Cardiac muscle cell (in vitro differentiated cells and primary cell): ENCODE data around the gene CD33. TPM values are rescaled to one million over a fixed set of nuclear protein-coding genes. Genes with fewer than 3 reads are reported as not detected.

Experiments used
- DNase-seq, 2 donors: peaks; one replicate each; pipeline versions ENCODE4 v3.0.0 to v3.0.0-alpha.2; 2010 to 2017; ENCODE audit warnings: low read depth in 1 of 2, low spot score in 1 of 2
- H3K27ac ChIP-seq: fragments of 200-600 bp; sonication (generic); 2 replicates; pipeline ENCODE4 v1.5.1; 2016
- H3K27me3 ChIP-seq: fragments of 200-600 bp; sonication (generic); 2 replicates; pipeline ENCODE4 v1.6.0; 2016; ENCODE audit warnings: control low read depth
- H3K36me3 ChIP-seq: fragments of 200-600 bp; sonication (generic); 2 replicates; pipeline ENCODE4 v1.5.1; 2016; ENCODE audit warnings: control low read depth
- H3K4me1 ChIP-seq: fragments of 200-600 bp; sonication (generic); 2 replicates; pipeline ENCODE4 v1.8.1; 2017; ENCODE audit warnings: low read depth, mild to moderate bottlenecking, mixed run types
- H3K4me3 ChIP-seq: fragments of 200-600 bp; sonication (generic); 2 replicates; pipeline ENCODE4 v1.5.1; 2016; ENCODE audit warnings: mild to moderate bottlenecking
- H3K9me3 ChIP-seq: fragments of 200-600 bp; sonication (generic); 2 replicates; pipeline ENCODE4 v1.5.1; 2017; ENCODE audit warnings: low read depth, mild to moderate bottlenecking, control low read depth
- CTCF ChIP-seq: IDR thresholded peaks from 2 replicates; pipeline ENCODE4 v1.5.1; 2012; ENCODE audit warnings: low read depth, mild to moderate bottlenecking, low read length
- polyA plus RNA-seq: library from polyadenylated mRNA; unstranded; fragments of >200 nt; fragmentation: Nextera tagmentation; extraction: Ambion mirVana; gene quantifications from 2 replicates; pipeline ENCODE4 v1.2.1, GENCODE V29; 2016
- total RNA-seq: library from RNA; depleted of rRNA; stranded (reverse); fragments of >200 nt; gene quantifications from 2 replicates; pipeline ENCODE4 v1.2.3, GENCODE V29; 2016

Gene CD33
- total and polyA plus RNA-seq, 2 experiments from 2014 or later: not detected

GRCh38 chr19:51277112-51277511 is 52.2 kb downstream of the CD33 start:
- Histone ChIP-seq H3K9me3 (no peaks in the 10 kb centered on the region), H3K4me1 (no peaks in the 10 kb centered on the region), H3K36me3 (no peaks in the 10 kb centered on the region), H3K27ac (no peak overlapping the region), H3K27me3 (no peaks in the 10 kb centered on the region), H3K4me3 (no peak overlapping the region)
- no peak for DNase-seq
- no peak for TF ChIP-seq CTCF

- DNase-seq: no peak
- no peaks in the 10 kb centered on the region for H3K4me1 ChIP-seq
These were observed 57.5 kb downstream of the CD33 start for GRCh38 chr19:51282335-51282734.

GRCh38 chr19:51285682-51286081 is 60.8 kb downstream of the CD33 start:
- Histone ChIP-seq H3K36me3 (no peaks in the 10 kb centered on the region), H3K4me3 (no peak overlapping the region), H3K27ac (no peak overlapping the region), H3K27me3 (no peaks in the 10 kb centered on the region), H3K9me3 (no peaks in the 10 kb centered on the region), H3K4me1 (no peaks in the 10 kb centered on the region)
- no peak for DNase-seq
- no peak for TF ChIP-seq CTCF

More at GRCh38 chr19:51282335-51282734, 57.5 kb downstream of the CD33 start:
- H3K36me3 ChIP-seq: no peaks in the 10 kb centered on the region
- H3K4me3 ChIP-seq: no peak overlapping the region
- no peak for TF ChIP-seq CTCF
- no peaks in the 10 kb centered on the region for H3K9me3 ChIP-seq
- no peak overlapping the region for H3K27ac ChIP-seq
- no peaks in the 10 kb centered on the region for H3K27me3 ChIP-seq

Other genes starting within 250 kb of the CD33 start
- not detected in 2 replicates for gene KLK7, start 241.2 kb upstream of the CD33 start, total RNA-seq
- 0.43 TPM in 1 of 2 replicates, not detected in the other for gene KLK7, start 241.2 kb upstream of the CD33 start, polyA plus RNA-seq
- gene KLK8, start 223.5 kb upstream of the CD33 start, total RNA-seq: not detected in 2 replicates
- gene KLK8, start 223.5 kb upstream of the CD33 start, polyA plus RNA-seq: not detected in 2 replicates
- gene KLK10, start 205.4 kb upstream of the CD33 start, total RNA-seq: 0.07 and 0.66 TPM in 2 replicates
- gene KLK10, start 205.4 kb upstream of the CD33 start, polyA plus RNA-seq: not detected in 2 replicates
- gene KLK11, start 198.5 kb upstream of the CD33 start, total RNA-seq: not detected in 2 replicates
- not detected in 2 replicates for gene KLK11, start 198.5 kb upstream of the CD33 start, polyA plus RNA-seq
- gene KLK12, start 190.1 kb upstream of the CD33 start, total RNA-seq: not detected in 2 replicates
- not detected in 2 replicates for gene KLK12, start 190.1 kb upstream of the CD33 start, polyA plus RNA-seq
- 0.45 TPM in 1 of 2 replicates, not detected in the other for gene KLK13, start 160.0 kb upstream of the CD33 start, total RNA-seq
- not detected in 2 replicates for gene KLK13, start 160.0 kb upstream of the CD33 start, polyA plus RNA-seq
- gene KLK14, start 142.2 kb upstream of the CD33 start, total RNA-seq: 0.24 TPM in 1 of 2 replicates, not detected in the other
- gene KLK14, start 142.2 kb upstream of the CD33 start, polyA plus RNA-seq: 0.75 TPM in 1 of 2 replicates, not detected in the other
- gene CTU1, start 116.7 kb upstream of the CD33 start, total RNA-seq: 13.5 and 13.8 TPM in 2 replicates
- gene CTU1, start 116.7 kb upstream of the CD33 start, polyA plus RNA-seq: 9.4 and 15.6 TPM in 2 replicates
- not detected in 2 replicates for gene SIGLEC9, start 100.2 kb upstream of the CD33 start, total RNA-seq
- gene SIGLEC9, start 100.2 kb upstream of the CD33 start, polyA plus RNA-seq: not detected in 2 replicates
- not detected in 2 replicates for gene SIGLEC7, start 82.8 kb upstream of the CD33 start, total RNA-seq
- not detected in 2 replicates for gene SIGLEC7, start 82.8 kb upstream of the CD33 start, polyA plus RNA-seq
- not detected in 2 replicates for gene SIGLECL1, start 26.0 kb downstream of the CD33 start, total RNA-seq
- not detected in 2 replicates for gene SIGLECL1, start 26.0 kb downstream of the CD33 start, polyA plus RNA-seq
- gene IGLON5, start 86.6 kb downstream of the CD33 start, total RNA-seq: 9.7 and 12.6 TPM in 2 replicates
- gene IGLON5, start 86.6 kb downstream of the CD33 start, polyA plus RNA-seq: 1.5 and 3.3 TPM in 2 replicates
- 5.0 and 6.5 TPM in 2 replicates for gene VSIG10L, start 117.1 kb downstream of the CD33 start, total RNA-seq
- 8.1 and 9.1 TPM in 2 replicates for gene VSIG10L, start 117.1 kb downstream of the CD33 start, polyA plus RNA-seq
- 203 and 276 TPM in 2 replicates for gene ETFB, start 141.3 kb downstream of the CD33 start, total RNA-seq
- gene ETFB, start 141.3 kb downstream of the CD33 start, polyA plus RNA-seq: 343 and 433 TPM in 2 replicates
- 0.45 TPM in 1 of 2 replicates, not detected in the other for gene CLDND2, start 143.9 kb downstream of the CD33 start, total RNA-seq
- 16.5 and 22.3 TPM in 2 replicates for gene CLDND2, start 143.9 kb downstream of the CD33 start, polyA plus RNA-seq
- not detected in 2 replicates for gene NKG7, start 147.6 kb downstream of the CD33 start, total RNA-seq
- 0.25 and 0.57 TPM in 2 replicates for gene NKG7, start 147.6 kb downstream of the CD33 start, polyA plus RNA-seq
- gene LIM2, start 162.9 kb downstream of the CD33 start, total RNA-seq: not detected in 2 replicates
- not detected in 2 replicates for gene LIM2, start 162.9 kb downstream of the CD33 start, polyA plus RNA-seq
- not detected in 2 replicates for gene C19orf84, start 165.5 kb downstream of the CD33 start, total RNA-seq
- not detected in 2 replicates for gene C19orf84, start 165.5 kb downstream of the CD33 start, polyA plus RNA-seq
- not detected in 2 replicates for gene SIGLEC10, start 192.6 kb downstream of the CD33 start, total RNA-seq
- 0.22 and 0.55 TPM in 2 replicates for gene SIGLEC10, start 192.6 kb downstream of the CD33 start, polyA plus RNA-seq
- gene SIGLEC8, start 233.4 kb downstream of the CD33 start, total RNA-seq: not detected in 2 replicates
- gene SIGLEC8, start 233.4 kb downstream of the CD33 start, polyA plus RNA-seq: not detected in 2 replicates